Measurements from ENCODE around the gene MIA2.

MIA2 gene

GRCh38 chr14:39435241-39435640, 201.5 kb downstream of the MIA2 start:
- TF ChIP-seq CTCF (IDR thresholded peaks at IDR 0.05; ENCODE audit: low read depth, low read length), result no peak
- no peak overlapping the region for H3K4me3 ChIP-seq (ENCODE audit: low read depth, low read length)

Measured in WI38 (cell line).